HepG2 (cell line): Measurements from ENCODE around the gene ROPN1B. TPM values are rescaled to one million over a fixed set of nuclear protein-coding genes. Genes with fewer than 3 reads are reported as not detected.
"Not testable (repeated sequence)": the region's sequence is repeated elsewhere in the genome, so short reads cannot be mapped to it uniquely, and the experiment has no call there.

Source experiments
- ATAC-seq: fragments of 200-7000 bp; cut with Tn5 transposase; 3 replicates; pipeline ENCODE4 v1.9.1; 2020; ENCODE audit warnings: mild to moderate bottlenecking, moderate library complexity
- BruUV-seq: library from RNA; stranded (reverse); fragments of 400-500 nt; replicated peaks from 2 replicates; lab custom pipeline; 2021; lab: Mats Ljungman, UMichigan
- CTCF ChIA-PET: fragments of 300-600 bp; formaldehyde crosslinking; extraction: SDS; loops from one replicate; lab custom pipeline; 2021; ENCODE audit warnings: low total read pairs, inconsistent platforms, low intra/inter-chr PET ratio; lab: Yijun Ruan, JAX
- POLR2A ChIA-PET: fragments of 350-600 bp; sonication (Branson Sonifier 250); formaldehyde crosslinking; loops from one replicate; lab custom pipeline; 2020; ENCODE audit warnings: antibody characterized with exemption, inconsistent platforms; lab: Yijun Ruan, JAX
- DNase-seq: peaks from one replicate; pipeline ENCODE4 v3.0.0-alpha.2; 2015; ENCODE audit warnings: low spot score
- FAIRE-seq: peaks from 3 replicates; lab custom pipeline; 2011; peaks lifted over from hg19 to GRCh38; lab: Jason Lieb, UNC
- H2AFZ ChIP-seq: one replicate; pipeline ENCODE4 v1.6.1; 2011; ENCODE audit warnings: low read length, inconsistent platforms
- H3K27ac ChIP-seq: fragments of 300-600 bp; 3 replicates; pipeline ENCODE4 v1.8.0; 2011; ENCODE audit warnings: mixed run types, mild to moderate bottlenecking, mixed read lengths, low read length, inconsistent platforms; ENCODE audit not compliant: insufficient read depth; ENCODE audit errors: extremely low read length
- H3K27me3 ChIP-seq, 2 experiments: fragments of 200-600 bp in 1 of 2; 2 replicates in 1 of 2; 3 replicates in 1 of 2; pipeline versions ENCODE4 v1.6.0 to v1.8.0; 2011; ENCODE audit warnings: low read length in 2 of 2, mild to moderate bottlenecking in 2 of 2, moderate library complexity in 2 of 2, inconsistent platforms in 1 of 2; ENCODE audit not compliant: insufficient read depth in 2 of 2, control insufficient read depth in 1 of 2
- H3K36me3 ChIP-seq, 2 experiments: fragments of 200-600 bp in 1 of 2; replicated peaks in 1 of 2; 2 replicates in 1 of 2; 3 replicates in 1 of 2; pipeline versions ENCODE4 v1.5.1 to v1.8.0; 2011; ENCODE audit warnings: low read length in 2 of 2, inconsistent platforms in 1 of 2; ENCODE audit not compliant: insufficient read depth in 2 of 2, control insufficient read depth in 1 of 2
- H3K4me1 ChIP-seq: 2 replicates; pipeline ENCODE4 v1.5.1; 2012; ENCODE audit warnings: low read length, inconsistent platforms; ENCODE audit not compliant: insufficient read depth
- H3K4me2 ChIP-seq: 2 replicates; pipeline ENCODE4 v1.6.0; 2011; ENCODE audit warnings: low read depth, low read length, inconsistent platforms
- H3K4me3 ChIP-seq, 3 experiments: fragments of 200-600 bp in 1 of 3; sonication (generic), shearing (Covaris generic) in 1 of 3; replicated peaks in 1 of 3; 2 replicates each; pipeline ENCODE4 v1.5.1; 2011 to 2016; ENCODE audit warnings: low read length in 3 of 3, inconsistent platforms in 2 of 3, low read depth in 2 of 3, mild to moderate bottlenecking in 2 of 3, control low read depth in 1 of 3, mixed read lengths in 1 of 3; ENCODE audit not compliant: insufficient read depth in 1 of 3
- H3K79me2 ChIP-seq: one replicate; pipeline ENCODE4 v1.6.1; 2011; ENCODE audit warnings: low read length, inconsistent platforms; ENCODE audit not compliant: insufficient read depth
- H3K9ac ChIP-seq: 2 replicates; pipeline ENCODE4 v1.6.0; 2011; ENCODE audit warnings: mild to moderate bottlenecking, low read depth, low read length, inconsistent platforms; ENCODE audit not compliant: insufficient read depth
- H3K9me3 ChIP-seq: 2 replicates; pipeline ENCODE4 v1.5.1; 2012; ENCODE audit warnings: mild to moderate bottlenecking, low read length
- H4K20me1 ChIP-seq: 2 replicates; pipeline ENCODE4 v1.6.0; 2011; ENCODE audit warnings: inconsistent platforms, mild to moderate bottlenecking, low read length, moderate library complexity; ENCODE audit not compliant: insufficient read depth
- ELF3 ChIP-seq: IDR thresholded peaks from 2 replicates; pipeline ENCODE4 v1.6.1; 2016; ENCODE audit warnings: missing genetic modification reagents, missing compliant biosample characterization
- FOXA1 ChIP-seq, 2 experiments: fragments of 450-650 bp in 1 of 2; sonication (generic) in 1 of 2; formaldehyde crosslinking in 1 of 2; IDR thresholded peaks; 2 replicates each; pipeline versions ENCODE4 v1.4.0 to v1.6.1; 2016 to 2020; ENCODE audit warnings: missing genetic modification reagents in 1 of 2
- HNRNPLL ChIP-seq: fragments of 200-400 bp; formaldehyde crosslinking; IDR thresholded peaks from 2 replicates; pipeline ENCODE4 v1.6.1; 2017; ENCODE audit warnings: mild to moderate bottlenecking, low read depth, low read length; ENCODE audit not compliant: poor library complexity, severe bottlenecking
- HOXA3 ChIP-seq: sonication (generic); formaldehyde crosslinking; IDR thresholded peaks from 2 replicates; pipeline ENCODE4 v1.5.0; 2020; ENCODE audit warnings: missing genetic modification reagents
- LCORL ChIP-seq, 2 experiments: fragments of 450-650 bp in 1 of 2; sonication (generic) in 1 of 2; formaldehyde crosslinking in 1 of 2; IDR thresholded peaks; 2 replicates each; pipeline versions ENCODE4 v1.5.0 to v1.6.1; 2017 to 2020; ENCODE audit warnings: antibody characterized with exemption in 1 of 2, missing genetic modification reagents in 1 of 2
- PHF8 ChIP-seq: sonication (generic); formaldehyde crosslinking; IDR thresholded peaks from 2 replicates; pipeline ENCODE4 v1.5.0; 2020; ENCODE audit warnings: missing genetic modification reagents
- RARA ChIP-seq: IDR thresholded peaks from 2 replicates; pipeline ENCODE4 v1.6.1; 2016; ENCODE audit warnings: missing genetic modification reagents, missing compliant biosample characterization
- REPIN1 ChIP-seq: sonication (generic); formaldehyde crosslinking; IDR thresholded peaks from 2 replicates; pipeline ENCODE4 v1.8.0; 2022; ENCODE audit warnings: missing genetic modification reagents, low read depth, mild to moderate bottlenecking, borderline replicate concordance
- RXRA ChIP-seq: sonication (generic); formaldehyde crosslinking; IDR thresholded peaks from 2 replicates; pipeline ENCODE4 v1.5.1; 2020; ENCODE audit warnings: missing genetic modification reagents
- SKI ChIP-seq: fragments of 450-650 bp; IDR thresholded peaks from one replicate; pipeline ENCODE4 v1.6.1; 2018; ENCODE audit warnings: mild to moderate bottlenecking; ENCODE audit not compliant: partially characterized antibody
- SNRNP70 ChIP-seq: fragments of 200-400 bp; formaldehyde crosslinking; IDR thresholded peaks from 2 replicates; pipeline ENCODE4 v1.6.1; 2017; ENCODE audit warnings: mild to moderate bottlenecking, low read depth, low read length, moderate library complexity
- SSRP1 ChIP-seq: IDR thresholded peaks from 2 replicates; pipeline ENCODE4 v1.6.1; 2016; ENCODE audit warnings: control low read depth
- TBL1XR1 ChIP-seq: fragments of 150-350 bp; IDR thresholded peaks from 2 replicates; pipeline ENCODE4 v1.6.1; 2014; ENCODE audit warnings: borderline replicate concordance, low read length; ENCODE audit not compliant: partially characterized antibody
- TEAD3 ChIP-seq: optimal IDR thresholded peaks from 2 replicates; pipeline ENCODE3; 2016; ENCODE audit warnings: borderline replicate concordance
- ZNF317 ChIP-seq: sonication (generic); formaldehyde crosslinking; IDR thresholded peaks from 2 replicates; pipeline ENCODE4 v1.5.0; 2020; ENCODE audit warnings: mild to moderate bottlenecking, missing genetic modification reagents
- ZNF501 ChIP-seq: sonication (generic); formaldehyde crosslinking; IDR thresholded peaks from 2 replicates; pipeline ENCODE4 v1.5.1; 2020; ENCODE audit warnings: mild to moderate bottlenecking, moderate library complexity, missing genetic modification reagents
- ZNF768 ChIP-seq: sonication (generic); formaldehyde crosslinking; IDR thresholded peaks from 2 replicates; pipeline ENCODE4 v1.4.0; 2020; ENCODE audit warnings: missing genetic modification reagents
- in situ Hi-C: cut with HindIII; loops from 2 replicates; pipeline ENCODE4 v1.10.0; 2017; ENCODE audit warnings: low pct_unique_long_range_greater_than_20kb; ENCODE audit not compliant: extremely low pct_ligation_motif_present
- intact Hi-C: fragments of 100-400 bp; cut with micrococcal nuclease; formaldehyde crosslinking; loops from one replicate; pipeline ENCODE4 v1.10.0; 2022; ENCODE audit not compliant: unreplicated experiment
- polyA plus RNA-seq, 8 experiments: library from polyadenylated mRNA; depleted of rRNA in 3 of 8; stranded (reverse) in 7 of 8; unstranded in 1 of 8; fragments of >200 nt; fragmentation: Illumina TruSeq in 4 of 8; extraction: Trizol in 4 of 8; gene quantifications; 2 replicates each; pipeline versions ENCODE4 v1.2.1 to v1.2.3, GENCODE V29; 2011 to 2016; ENCODE audit warnings: low read depth in 4 of 8, missing spikeins in 1 of 8, mixed read lengths in 1 of 8; ENCODE audit not compliant: insufficient read depth in 1 of 8
- total RNA-seq, 5 experiments: library from RNA; depleted of rRNA; stranded (reverse); fragments of >200 nt; fragmentation: Illumina TruSeq; extraction: Trizol; gene quantifications; 2 replicates each; pipeline ENCODE4 v1.2.3, GENCODE V29; 2016; ENCODE audit warnings: low read depth in 1 of 5
- TF ChIP-seq, protein P1 (sequence below): IDR thresholded peaks from 2 replicates; pipeline ENCODE4 v1.4.0; 2020; ENCODE audit warnings: mild to moderate bottlenecking, missing genetic modification reagents
- TF ChIP-seq, protein P2 (sequence below): sonication (generic); formaldehyde crosslinking; IDR thresholded peaks from 2 replicates; pipeline ENCODE4 v1.8.0; 2022; ENCODE audit warnings: mild to moderate bottlenecking, missing genetic modification reagents, borderline replicate concordance

The ROPN1B gene
- total and polyA plus RNA-seq, 2 of the 13 experiments (the other 11 are each of a cell fraction or from before 2014, with no cell fraction given), result not detected

DNA sequence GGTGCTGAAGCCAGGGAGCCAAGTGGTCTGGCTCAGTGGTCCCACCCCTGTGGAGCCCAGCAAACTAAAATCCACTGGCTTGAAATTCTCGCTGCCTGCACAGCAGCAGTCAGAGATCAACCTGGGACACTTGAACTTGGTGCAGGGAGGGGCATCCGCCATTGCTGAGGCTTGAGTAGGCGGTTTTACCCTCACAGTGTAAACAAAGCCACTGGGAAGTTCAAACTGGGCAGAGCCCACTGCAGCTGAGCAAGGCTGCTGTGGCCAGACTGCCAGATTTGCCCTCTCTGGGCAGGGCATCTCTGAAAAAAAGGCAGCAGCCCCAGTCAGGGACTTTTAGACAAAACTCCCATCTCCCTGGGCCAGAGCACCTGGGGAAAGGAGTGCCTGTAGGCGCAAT, 27.8 kb downstream of the ROPN1B start (continued):
- TF ChIP-seq RXRA (CRISPR knock-in tag), result 0 out of 2 replicates have a peak, but pooled peaks have one; percentile 16
- TF ChIP-seq PHF8 (CRISPR knock-in tag), result 0 out of 2 replicates have a peak, but pooled peaks have one; percentile 19
- peak; percentile 39 for TF ChIP-seq ZNF501
- peak; percentile 57; the same call in 1 of the 2 replicates for TF ChIP-seq ZNF317 (CRISPR knock-in tag)
- peak; percentile 28; the same call in 1 of the 2 replicates for TF ChIP-seq ZNF768 (CRISPR knock-in tag)
- TF ChIP-seq, protein P1, sequence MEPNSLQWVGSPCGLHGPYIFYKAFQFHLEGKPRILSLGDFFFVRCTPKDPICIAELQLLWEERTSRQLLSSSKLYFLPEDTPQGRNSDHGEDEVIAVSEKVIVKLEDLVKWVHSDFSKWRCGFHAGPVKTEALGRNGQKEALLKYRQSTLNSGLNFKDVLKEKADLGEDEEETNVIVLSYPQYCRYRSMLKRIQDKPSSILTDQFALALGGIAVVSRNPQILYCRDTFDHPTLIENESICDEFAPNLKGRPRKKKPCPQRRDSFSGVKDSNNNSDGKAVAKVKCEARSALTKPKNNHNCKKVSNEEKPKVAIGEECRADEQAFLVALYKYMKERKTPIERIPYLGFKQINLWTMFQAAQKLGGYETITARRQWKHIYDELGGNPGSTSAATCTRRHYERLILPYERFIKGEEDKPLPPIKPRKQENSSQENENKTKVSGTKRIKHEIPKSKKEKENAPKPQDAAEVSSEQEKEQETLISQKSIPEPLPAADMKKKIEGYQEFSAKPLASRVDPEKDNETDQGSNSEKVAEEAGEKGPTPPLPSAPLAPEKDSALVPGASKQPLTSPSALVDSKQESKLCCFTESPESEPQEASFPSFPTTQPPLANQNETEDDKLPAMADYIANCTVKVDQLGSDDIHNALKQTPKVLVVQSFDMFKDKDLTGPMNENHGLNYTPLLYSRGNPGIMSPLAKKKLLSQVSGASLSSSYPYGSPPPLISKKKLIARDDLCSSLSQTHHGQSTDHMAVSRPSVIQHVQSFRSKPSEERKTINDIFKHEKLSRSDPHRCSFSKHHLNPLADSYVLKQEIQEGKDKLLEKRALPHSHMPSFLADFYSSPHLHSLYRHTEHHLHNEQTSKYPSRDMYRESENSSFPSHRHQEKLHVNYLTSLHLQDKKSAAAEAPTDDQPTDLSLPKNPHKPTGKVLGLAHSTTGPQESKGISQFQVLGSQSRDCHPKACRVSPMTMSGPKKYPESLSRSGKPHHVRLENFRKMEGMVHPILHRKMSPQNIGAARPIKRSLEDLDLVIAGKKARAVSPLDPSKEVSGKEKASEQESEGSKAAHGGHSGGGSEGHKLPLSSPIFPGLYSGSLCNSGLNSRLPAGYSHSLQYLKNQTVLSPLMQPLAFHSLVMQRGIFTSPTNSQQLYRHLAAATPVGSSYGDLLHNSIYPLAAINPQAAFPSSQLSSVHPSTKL (CRISPR knock-in tag), result peak; percentile 49; the same call in 1 of the 2 replicates
- TF ChIP-seq FOXA1, LCORL (IDR thresholded peaks at IDR 0.05): not testable (repeated sequence)
- TF ChIP-seq FOXA1 (CRISPR knock-in tag; IDR thresholded peaks at IDR 0.05), result peak; percentile 53
- 0 out of 2 replicates have a peak, but pooled peaks have one; percentile 30 for TF ChIP-seq ELF3 (CRISPR knock-in tag)
- TF ChIP-seq TEAD3 (CRISPR knock-in tag), result peak; percentile 50
- 0 out of 2 replicates have a peak, but pooled peaks have one; percentile 19 for TF ChIP-seq LCORL (CRISPR knock-in tag; IDR thresholded peaks at IDR 0.05)

DNA sequence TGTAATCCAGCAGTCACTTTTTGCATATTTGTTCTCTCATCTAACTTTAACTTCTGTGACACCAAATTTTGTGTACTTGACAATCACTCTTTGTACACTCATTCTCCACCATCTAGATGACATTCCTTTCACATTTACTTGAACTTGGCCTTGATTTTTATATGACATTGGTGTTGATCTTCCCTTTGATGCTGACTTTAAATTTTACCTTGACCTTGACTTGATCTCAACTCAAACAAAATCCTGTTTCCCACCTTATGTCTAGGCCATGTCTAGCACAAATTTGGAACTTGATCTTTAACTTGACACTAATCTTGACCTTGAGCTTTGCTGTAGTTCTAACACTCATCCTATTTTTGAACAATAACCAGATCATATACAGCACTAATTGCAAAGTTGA, 33.2 kb downstream of the ROPN1B start:
- Histone ChIP-seq H3K9me3 (no peaks in the 10 kb centered on the region), H3K79me2 (no peaks in the 10 kb centered on the region), H3K4me1 (peaks cover 5% of the 10 kb centered on the region), H3K27me3 (no peaks in the 10 kb centered on the region), H4K20me1 (no peaks in the 10 kb centered on the region), H2AFZ (no peak overlapping the region), H3K36me3 (peaks cover 2 to 4% of the 10 kb centered on the region in 2 experiments; a peak in 1 of 5 replicates), H3K4me2 (no peak overlapping the region), H3K4me3 (no peak overlapping the region), H3K9ac (no peak overlapping the region), H3K27ac (no peak overlapping the region)
- ChIA-PET POLR2A (no interaction called here), CTCF (no interaction called here)
- intact Hi-C loops (no loop called here), in situ Hi-C loops (no loop called here)
- no TSS peak for BruUV-seq
- ATAC-seq (no peak), FAIRE-seq (no peak), DNase-seq (no peak)
- TF ChIP-seq ZNF501 (no peak), RARA (CRISPR knock-in tag) (peak; percentile 42), SSRP1 (CRISPR knock-in tag) (no peak), TBL1XR1 (peak; percentile 72), SNRNP70 (no peak), SKI (peak; percentile 87), HOXA3 (no peak), REPIN1 (no peak), HNRNPLL (no peak)
- TF ChIP-seq, protein P2, sequence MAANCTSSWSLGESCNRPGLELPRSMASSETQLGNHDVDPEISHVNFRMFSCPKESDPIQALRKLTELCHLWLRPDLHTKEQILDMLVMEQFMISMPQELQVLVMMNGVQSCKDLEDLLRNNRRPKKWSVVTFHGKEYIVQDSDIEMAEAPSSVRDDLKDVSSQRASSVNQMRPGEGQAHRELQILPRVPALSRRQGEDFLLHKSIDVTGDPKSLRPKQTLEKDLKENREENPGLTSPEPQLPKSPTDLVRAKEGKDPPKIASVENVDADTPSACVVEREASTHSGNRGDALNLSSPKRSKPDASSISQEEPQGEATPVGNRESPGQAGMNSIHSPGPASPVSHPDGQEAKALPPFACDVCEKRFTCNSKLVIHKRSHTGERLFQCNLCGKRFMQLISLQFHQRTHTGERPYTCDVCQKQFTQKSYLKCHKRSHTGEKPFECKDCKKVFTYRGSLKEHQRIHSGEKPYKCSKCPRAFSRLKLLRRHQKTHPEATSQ (CRISPR knock-in tag), result no peak
